Kidney (tissue), 22 donors: Measurements from ENCODE around the gene YKT6. TPM values are rescaled to one million over a fixed set of nuclear protein-coding genes. Genes with fewer than 3 reads are reported as not detected.

Source experiments
- DNase-seq, 5 donors: peaks; one replicate each; pipeline ENCODE4 v3.0.0-alpha.2; 2013 to 2020
- FAIRE-seq: peaks from 2 replicates; lab custom pipeline; 2012; peaks lifted over from hg19 to GRCh38; lab: Jason Lieb, UNC
- H3K27ac ChIP-seq, 2 donors: one replicate each; pipeline ENCODE4 v1.7.0; 2013; ENCODE audit warnings: low read depth in 2 of 2, low read length in 2 of 2, inconsistent platforms in 1 of 2
- H3K27me3 ChIP-seq: one replicate; pipeline ENCODE4 v1.7.1; 2013; ENCODE audit warnings: low read length, inconsistent platforms; ENCODE audit not compliant: control insufficient read depth, insufficient read depth
- H3K36me3 ChIP-seq, 3 donors: one replicate each; pipeline versions ENCODE4 v1.7.0 to v1.7.1; 2013; ENCODE audit warnings: low read length in 3 of 3, control low read depth in 1 of 3, inconsistent platforms in 1 of 3; ENCODE audit not compliant: insufficient read depth in 3 of 3, control insufficient read depth in 2 of 3
- H3K4me1 ChIP-seq, 3 donors: one replicate each; pipeline versions ENCODE4 v1.7.0 to v1.7.1; 2013; ENCODE audit warnings: low read length in 3 of 3, inconsistent platforms in 1 of 3, low read depth in 1 of 3; ENCODE audit not compliant: control insufficient read depth in 2 of 3, insufficient read depth in 2 of 3
- H3K4me3 ChIP-seq, 3 donors: one replicate each; pipeline versions ENCODE4 v1.7.0 to v1.8.1; 2013; ENCODE audit warnings: low read length in 3 of 3, control low read depth in 1 of 3, inconsistent platforms in 1 of 3
- H3K9ac ChIP-seq, 3 donors: one replicate each; pipeline versions ENCODE4 v1.7.0 to v1.7.1; 2013; ENCODE audit warnings: low read length in 3 of 3, control low read depth in 1 of 3, inconsistent platforms in 1 of 3
- H3K9me3 ChIP-seq, 3 donors: one replicate each; pipeline versions ENCODE4 v1.7.0 to v1.7.1; 2013; ENCODE audit warnings: low read length in 3 of 3, control low read depth in 1 of 3, inconsistent platforms in 1 of 3; ENCODE audit not compliant: control insufficient read depth in 2 of 3, insufficient read depth in 1 of 3
- CTCF ChIP-seq: IDR thresholded peaks from 3 replicates; pipeline ENCODE4 v1.5.1; 2012; ENCODE audit warnings: mild to moderate bottlenecking, moderate library complexity, borderline replicate concordance; ENCODE audit not compliant: insufficient read depth; ENCODE audit errors: extremely low read depth
- intact Hi-C: fragments of 100-400 bp; cut with DNase I; formaldehyde crosslinking; loops from one replicate; pipeline ENCODE4 v1.11.1; 2022
- long read RNA-seq, 10 donors: library from polyadenylated mRNA in 1 of 10; unstranded in 1 of 10; transcript quantifications; one replicate each; pipeline ENCODE4 v2.0.0 and lab custom pipeline, GENCODE V29; 2021 to 2026
- polyA plus RNA-seq: library from polyadenylated mRNA; stranded (reverse); fragments of 350-450 nt; fragmentation: Illumina TruSeq; extraction: RNeasy Lipid Tissue Mini Kit (QIAGEN cat#74804); gene quantifications from one replicate; pipeline ENCODE4 v1.2.3, GENCODE V29; 2014; ENCODE audit warnings: low read depth, low replicate concordance; ENCODE audit not compliant: insufficient read depth
- total RNA-seq: library from RNA; stranded (reverse); fragmentation: NEBNext Ultra II Directional; extraction: Animal tissue kit (Norgen Biotek cat#: 25700); gene quantifications from one replicate; pipeline ENCODE4 v1.2.1, GENCODE V29; 2021
- donor health status: control.
- donor health status: control.
- donor health status: control.
- donor health status: control.
- donor health status: control.
- donor health status: DM: yes; HTN: yes; CAD: no.
- donor health status: Normal renal cell carcinoma (clear cell type).

The YKT6 gene
- 60.2 TPM for total RNA-seq
- 53.2 TPM for polyA plus RNA-seq
- long read RNA-seq, donor 1, transcript YKT6-201 (7 exons, 2,696 nt): major isoform, 7 of 8 reads
- long read RNA-seq, donor 1, partial matches to known transcripts: 0 of 8 reads
- long read RNA-seq, donor 1, other reads (novel, unspliced or antisense): 0 of 8 reads
- long read RNA-seq, donor 2, transcript YKT6-201 (7 exons, 2,696 nt): major isoform, 5 of 14 reads
- long read RNA-seq, donor 2, partial matches to known transcripts: 9 of 14 reads
- long read RNA-seq, donor 2, other reads (novel, unspliced or antisense): 0 of 14 reads
- long read RNA-seq, donor 3, partial matches to known transcripts: 5 of 11 reads
- long read RNA-seq, donor 3, other reads (novel, unspliced or antisense): 0 of 11 reads
- long read RNA-seq, donor 4, transcript YKT6-201 (7 exons, 2,696 nt): major isoform, 7 of 7 reads
- long read RNA-seq, donor 4, partial matches to known transcripts: 0 of 7 reads
- long read RNA-seq, donor 4, other reads (novel, unspliced or antisense): 0 of 7 reads
- long read RNA-seq, donor 5, partial matches to known transcripts: 0 of 1 reads
- long read RNA-seq, donor 5, other reads (novel, unspliced or antisense): 0 of 1 reads
- long read RNA-seq, donor 6, partial matches to known transcripts: 0 of 2 reads
- long read RNA-seq, donor 6, other reads (novel, unspliced or antisense): 0 of 2 reads
- long read RNA-seq, donor 7, transcript YKT6-201 (7 exons, 2,696 nt): major isoform, 18 of 36 reads
- long read RNA-seq, donor 7, partial matches to known transcripts: 1 of 36 reads
- long read RNA-seq, donor 7, other reads (novel, unspliced or antisense): 16 of 36 reads
- long read RNA-seq, donor 8, transcript YKT6-201 (7 exons, 2,696 nt): major isoform, 8 of 14 reads
- long read RNA-seq, donor 8, partial matches to known transcripts: 5 of 14 reads
- long read RNA-seq, donor 8, other reads (novel, unspliced or antisense): 0 of 14 reads
- long read RNA-seq, donor 9, transcript YKT6-201 (7 exons, 2,696 nt): major isoform, 7 of 15 reads
- long read RNA-seq, donor 9, partial matches to known transcripts: 6 of 15 reads
- long read RNA-seq, donor 9, other reads (novel, unspliced or antisense): 0 of 15 reads
- long read RNA-seq, donor 10, partial matches to known transcripts: 11 of 16 reads
- long read RNA-seq, donor 10, other reads (novel, unspliced or antisense): 0 of 16 reads

GRCh38 chr7:44200699-44201461 lies at the start of gene YKT6:
Gene YKT6, plus strand, starts transcription at chr7:44200978. Its CDS starts 158 bp downstream, at chr7:44201136.
- TF ChIP-seq CTCF: peak; percentile 40
- H3K9me3 ChIP-seq: no peaks in the 10 kb centered on the region
- H3K27ac ChIP-seq: peak within 1 kb of the TSS in 1 of 2 donors; percentile 22
- intact Hi-C loops: no loop called here
- FAIRE-seq (peak; percentile 66), DNase-seq (peak; percentile 96 to 98 (median 97))
- H3K9ac ChIP-seq: peak within 1 kb of the TSS; percentile 54 to 81 (median 76)
- peaks cover 3 to 22% (median 5%) of the 10 kb centered on the region in 3 donors for H3K36me3 ChIP-seq
- peaks cover 0 to 2% (median 0%) of the 10 kb centered on the region in 3 donors for H3K4me1 ChIP-seq
- no peaks in the 10 kb centered on the region for H3K27me3 ChIP-seq
- peak within 1 kb of the TSS; percentile 86 to 90 (median 86) for H3K4me3 ChIP-seq

GRCh38 chr7:44151956-44152355 lies 48.8 kb upstream of the YKT6 start:
- no peak for FAIRE-seq

More at GRCh38 chr7:44151956-44152355, 48.8 kb upstream of the YKT6 start:
- intact Hi-C loops: no loop called here
- TF ChIP-seq CTCF: no peak
- no peaks in the 10 kb centered on the region for H3K36me3 ChIP-seq
- H3K9ac ChIP-seq: no peak overlapping the region
- no peak overlapping the region for H3K4me3 ChIP-seq
- DNase-seq: no peak
- H3K27me3 ChIP-seq: no peaks in the 10 kb centered on the region
- H3K4me1 ChIP-seq: no peaks in the 10 kb centered on the region
- H3K9me3 ChIP-seq: no peaks in the 10 kb centered on the region
- H3K27ac ChIP-seq: no peak overlapping the region
